Upper lobe of left lung (tissue), 6 donors: Measurements from ENCODE around the gene CSPG5. TPM values are rescaled to one million over a fixed set of nuclear protein-coding genes. Genes with fewer than 3 reads are reported as not detected.

Source experiments
- ATAC-seq, 2 donors: fragments of 200-7000 bp; cut with Tn5 transposase; one replicate each; pipeline ENCODE4 v1.9.1; 2022; ENCODE audit warnings: mild to moderate bottlenecking in 2 of 2, moderate library complexity in 2 of 2; ENCODE audit not compliant: low FRiP score in 2 of 2
- DNase-seq, 2 donors: peaks; one replicate each; pipeline ENCODE4 v3.0.0-alpha.2; 2019 to 2020
- H3K27ac ChIP-seq, 4 donors: fragments of 200-600 bp; sonication (generic); one replicate each; pipeline ENCODE4 v1.5.1; 2016 to 2019
- H3K27me3 ChIP-seq, 4 donors: fragments of 200-600 bp; sonication (generic); one replicate each; pipeline ENCODE4 v1.5.1; 2017 to 2019
- H3K36me3 ChIP-seq, 4 donors: fragments of 200-600 bp; sonication (generic); one replicate each; pipeline ENCODE4 v1.5.1; 2016 to 2019
- H3K4me1 ChIP-seq, 4 donors: fragments of 200-600 bp; sonication (generic); one replicate each; pipeline ENCODE4 v1.5.1; 2018 to 2019
- H3K4me3 ChIP-seq, 4 donors: fragments of 200-600 bp; sonication (generic); one replicate each; pipeline ENCODE4 v1.5.1; 2017 to 2019; ENCODE audit warnings: mild to moderate bottlenecking in 2 of 4, moderate library complexity in 1 of 4
- H3K9me3 ChIP-seq, 4 donors: fragments of 200-600 bp; sonication (generic); one replicate each; pipeline ENCODE4 v1.5.1; 2018 to 2019
- CTCF ChIP-seq, 6 experiments: fragments of 450-650 bp in 4 of 6; fragments of 200-600 bp in 2 of 6; sonication (generic) in 2 of 6; IDR thresholded peaks; one replicate each; pipeline ENCODE4 v1.5.1; 2016 to 2019; ENCODE audit warnings: antibody characterized with exemption in 6 of 6
- EP300 ChIP-seq, 4 donors: sonication (generic); formaldehyde crosslinking; IDR thresholded peaks; one replicate each; pipeline ENCODE4 v1.5.1; 2017; ENCODE audit warnings: antibody characterized with exemption in 4 of 4, control low read depth in 2 of 4
- POLR2A ChIP-seq, 4 donors: fragments of 450-650 bp; IDR thresholded peaks; one replicate each; pipeline ENCODE4 v1.5.1; 2016 to 2017; ENCODE audit warnings: antibody characterized with exemption in 4 of 4, mild to moderate bottlenecking in 2 of 4
- POLR2AphosphoS5 ChIP-seq, 2 donors: sonication (generic); formaldehyde crosslinking; IDR thresholded peaks; one replicate each; pipeline ENCODE4 v1.5.1; 2017; ENCODE audit warnings: antibody characterized with exemption in 2 of 2
- WGBS, 2 donors: methylation state at CpG; one replicate each; pipeline ENCODE4 v1.1.5; 2017 to 2018; 5-methylcytosine and 5-hydroxymethylcytosine counted together
- total RNA-seq, 6 donors: library from RNA; depleted of rRNA in 4 of 6; stranded (reverse); fragments of >200 nt in 4 of 6; gene quantifications; one replicate each; pipeline versions ENCODE4 v1.1.0 to v1.2.1, GENCODE V29; 2016 to 2021
- donor health status: DM: no; HTN: no; CAD: no; lungs with moderate emphysema.
- donor health status: DM: no; HTN: yes; CAD: no; lungs with severe emphysema.

The CSPG5 gene
- total RNA-seq, 6 donors from 2014 or later = 4.2 to 12.3 (median 6.5) TPM

- Histone ChIP-seq H3K9me3 (no peaks in the 10 kb centered on the region), H3K27ac (no peak overlapping the region), H3K4me3 (no peak overlapping the region), H3K27me3 (no peaks in the 10 kb centered on the region), H3K36me3 (peaks cover 5 to 50% (median 32%) of the 10 kb centered on the region in 4 donors), H3K4me1 (no peaks in the 10 kb centered on the region)
- no peak for DNase-seq
- no peak for ATAC-seq
- TF ChIP-seq POLR2A (IDR thresholded peaks at IDR 0.05) = no peak
- TF ChIP-seq EP300 (IDR thresholded peaks at IDR 0.05) = no peak
- TF ChIP-seq POLR2AphosphoS5 (IDR thresholded peaks at IDR 0.05) = no peak
- TF ChIP-seq CTCF (IDR thresholded peaks at IDR 0.05) = no peak
- WGBS, 2 donors = 86 to 89% methylated on average over 4 of the region's 4 CpGs
Measured at GRCh38 chr3:47592066-47592795, 13.6 kb upstream of the CSPG5 start.

- H3K4me1 ChIP-seq = no peaks in the 10 kb centered on the region
- no peak for DNase-seq
- no peaks in the 10 kb centered on the region for H3K9me3 ChIP-seq
- H3K27me3 ChIP-seq = no peaks in the 10 kb centered on the region
- no peak overlapping the region for H3K27ac ChIP-seq
- H3K4me3 ChIP-seq = no peak overlapping the region
- TF ChIP-seq EP300 (IDR thresholded peaks at IDR 0.05) = no peak
- no peak for TF ChIP-seq POLR2A (IDR thresholded peaks at IDR 0.05)
- TF ChIP-seq POLR2AphosphoS5 (IDR thresholded peaks at IDR 0.05) = no peak
- no peak for TF ChIP-seq CTCF (IDR thresholded peaks at IDR 0.05)
- 94 to 98% methylated on average over 2 of the region's 2 CpGs for WGBS, 2 donors
- no peak for ATAC-seq
- H3K36me3 ChIP-seq = peaks cover 5 to 67% (median 34%) of the 10 kb centered on the region in 4 donors
Measured at GRCh38 chr3:47590216-47590615, 11.6 kb upstream of the CSPG5 start.

- H3K4me3 ChIP-seq = no peak overlapping the region
- no peak for TF ChIP-seq POLR2A (IDR thresholded peaks at IDR 0.05)
- no peak for TF ChIP-seq CTCF (IDR thresholded peaks at IDR 0.05)
- no peak for TF ChIP-seq POLR2AphosphoS5 (IDR thresholded peaks at IDR 0.05)
- TF ChIP-seq EP300 (IDR thresholded peaks at IDR 0.05) = no peak
- DNase-seq (no peak), ATAC-seq (no peak)
- H3K27ac ChIP-seq = no peak overlapping the region
- 93 to 99% methylated on average over 4 of the region's 4 CpGs for WGBS, 2 donors
- H3K4me1 ChIP-seq = no peaks in the 10 kb centered on the region
- H3K36me3 ChIP-seq = peaks cover 5 to 58% (median 32%) of the 10 kb centered on the region in 4 donors
- no peaks in the 10 kb centered on the region for H3K9me3 ChIP-seq
- H3K27me3 ChIP-seq = no peaks in the 10 kb centered on the region
Measured at GRCh38 chr3:47588587-47588986, 9.9 kb upstream of the CSPG5 start.

- DNase-seq (no peak), ATAC-seq (no peak)
- H3K36me3 ChIP-seq = peaks cover 5 to 58% (median 30%) of the 10 kb centered on the region in 4 donors
- no peaks in the 10 kb centered on the region for H3K9me3 ChIP-seq
- TF ChIP-seq POLR2AphosphoS5 (IDR thresholded peaks at IDR 0.05) (no peak), EP300 (IDR thresholded peaks at IDR 0.05) (no peak), CTCF (IDR thresholded peaks at IDR 0.05) (no peak), POLR2A (IDR thresholded peaks at IDR 0.05) (no peak)
- no peak overlapping the region for H3K27ac ChIP-seq
- 92 to 98% methylated on average over 7 of the region's 7 CpGs for WGBS, 2 donors
- H3K4me3 ChIP-seq = no peak overlapping the region
- H3K4me1 ChIP-seq = no peaks in the 10 kb centered on the region
- H3K27me3 ChIP-seq = no peaks in the 10 kb centered on the region
Measured at GRCh38 chr3:47588053-47588452, 9.4 kb upstream of the CSPG5 start.

- no peaks in the 10 kb centered on the region for H3K27me3 ChIP-seq
- 86 to 90% methylated on average over 6 of the region's 6 CpGs for WGBS, 2 donors
- H3K4me3 ChIP-seq = no peak overlapping the region
- no peak overlapping the region for H3K27ac ChIP-seq
- peaks cover 5 to 58% (median 29%) of the 10 kb centered on the region in 4 donors for H3K36me3 ChIP-seq
- no peak for DNase-seq
- TF ChIP-seq CTCF (IDR thresholded peaks at IDR 0.05) (no peak), POLR2AphosphoS5 (IDR thresholded peaks at IDR 0.05) (no peak), EP300 (IDR thresholded peaks at IDR 0.05) (no peak), POLR2A (IDR thresholded peaks at IDR 0.05) (no peak)
- no peaks in the 10 kb centered on the region for H3K4me1 ChIP-seq
- no peaks in the 10 kb centered on the region for H3K9me3 ChIP-seq
- ATAC-seq = no peak
Measured at GRCh38 chr3:47586746-47587145, 8.1 kb upstream of the CSPG5 start.
